Smooth muscle cell (in vitro differentiated cells): ENCODE data around the gene IVL. TPM values are rescaled to one million over a fixed set of nuclear protein-coding genes. Genes with fewer than 3 reads are reported as not detected.

Experiments used
- DNase-seq: peaks from one replicate; lab custom pipeline; 2025; ENCODE audit not compliant: unreplicated experiment; lab: John Stamatoyannopoulos, UW
- H2AFZ ChIP-seq: fragments of 200-600 bp; sonication (generic); 2 replicates; pipeline ENCODE4 v1.6.0; 2016; ENCODE audit warnings: antibody characterized with exemption, low read depth, mild to moderate bottlenecking
- H3F3A ChIP-seq: fragments of 200-600 bp; sonication (generic); 2 replicates; pipeline ENCODE4 v1.6.0; 2017; ENCODE audit warnings: antibody characterized with exemption, low read depth
- H3K27ac ChIP-seq: fragments of 200-600 bp; sonication (generic); 2 replicates; pipeline ENCODE4 v1.5.1; 2016; ENCODE audit warnings: low read depth, mild to moderate bottlenecking
- H3K27me3 ChIP-seq: fragments of 200-600 bp; sonication (generic); 2 replicates; pipeline ENCODE4 v1.6.1; 2016; ENCODE audit warnings: low read depth, mild to moderate bottlenecking
- H3K36me3 ChIP-seq: fragments of 200-600 bp; sonication (generic); 2 replicates; pipeline ENCODE4 v1.5.1; 2016; ENCODE audit warnings: low read depth
- H3K4me1 ChIP-seq: fragments of 200-600 bp; sonication (generic); 2 replicates; pipeline ENCODE4 v1.5.1; 2016; ENCODE audit warnings: low read depth
- H3K4me2 ChIP-seq: fragments of 200-600 bp; sonication (generic); 2 replicates; pipeline ENCODE4 v1.6.0; 2016; ENCODE audit warnings: mild to moderate bottlenecking
- H3K4me3 ChIP-seq: fragments of 200-600 bp; sonication (generic); 2 replicates; pipeline ENCODE4 v1.5.1; 2016; ENCODE audit warnings: mild to moderate bottlenecking
- H3K79me2 ChIP-seq: fragments of 200-600 bp; sonication (generic); 2 replicates; pipeline ENCODE4 v1.6.0; 2016; ENCODE audit warnings: low read depth, mild to moderate bottlenecking
- H3K9ac ChIP-seq: fragments of 200-600 bp; sonication (generic); 2 replicates; pipeline ENCODE4 v1.6.0; 2016; ENCODE audit warnings: low read depth
- H3K9me3 ChIP-seq: fragments of 200-600 bp; sonication (generic); replicated peaks from 2 replicates; pipeline ENCODE4 v1.5.1; 2016; ENCODE audit warnings: low read depth
- H4K20me1 ChIP-seq: fragments of 200-600 bp; sonication (generic); 2 replicates; pipeline ENCODE4 v1.6.0; 2016; ENCODE audit warnings: low read depth
- WGBS: methylation state at CpG from one replicate; pipeline ENCODE4 v1.1.7; 2016; ENCODE audit warnings: low lambda C conversion rate; 5-methylcytosine and 5-hydroxymethylcytosine counted together
- polyA plus RNA-seq: library from polyadenylated mRNA; unstranded; fragments of >200 nt; fragmentation: Nextera tagmentation; extraction: Ambion mirVana; gene quantifications from 2 replicates; pipeline ENCODE4 v1.2.1, GENCODE V29; 2016
- total RNA-seq: library from RNA; depleted of rRNA; stranded (reverse); fragments of >200 nt; gene quantifications from 2 replicates; pipeline ENCODE4 v1.2.3, GENCODE V29; 2014
- TF ChIP-seq, protein P1 (sequence below): fragments of 200-600 bp; sonication (generic); IDR thresholded peaks from 2 replicates; pipeline ENCODE4 v1.5.1; 2017; ENCODE audit warnings: borderline replicate concordance, mild to moderate bottlenecking, antibody characterized with exemption; ENCODE audit not compliant: insufficient read depth, poor library complexity, severe bottlenecking

The IVL gene
- total and polyA plus RNA-seq, 2 experiments from 2014 or later = 0.47 to 0.67 TPM

DNA sequence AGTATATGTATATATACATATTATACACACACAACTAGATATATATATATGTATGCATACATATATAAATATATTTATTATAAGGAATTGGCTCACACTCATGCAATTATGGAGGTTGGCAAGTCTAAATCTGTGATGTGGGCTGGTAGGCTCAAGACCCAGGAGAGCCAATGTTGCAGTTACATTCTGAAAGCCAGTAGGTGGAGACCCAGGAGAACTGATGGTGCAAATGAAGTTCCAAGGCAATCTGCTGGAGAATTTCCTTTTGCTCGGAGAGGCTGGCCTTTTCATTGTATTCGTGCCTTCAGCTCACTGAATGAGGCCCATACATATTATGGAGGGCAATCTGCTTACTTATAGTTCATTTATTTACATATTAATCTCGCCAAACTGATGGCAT lies 9.4 kb downstream of the IVL start:
- no peak for DNase-seq
- no peak overlapping the region for H3K9ac ChIP-seq
- H3K4me1 ChIP-seq = no peaks in the 10 kb centered on the region
- no peak overlapping the region for H3K4me2 ChIP-seq
- no peak overlapping the region for H2AFZ ChIP-seq
- H3K27ac ChIP-seq = no peak overlapping the region
- TF ChIP-seq, protein P1, sequence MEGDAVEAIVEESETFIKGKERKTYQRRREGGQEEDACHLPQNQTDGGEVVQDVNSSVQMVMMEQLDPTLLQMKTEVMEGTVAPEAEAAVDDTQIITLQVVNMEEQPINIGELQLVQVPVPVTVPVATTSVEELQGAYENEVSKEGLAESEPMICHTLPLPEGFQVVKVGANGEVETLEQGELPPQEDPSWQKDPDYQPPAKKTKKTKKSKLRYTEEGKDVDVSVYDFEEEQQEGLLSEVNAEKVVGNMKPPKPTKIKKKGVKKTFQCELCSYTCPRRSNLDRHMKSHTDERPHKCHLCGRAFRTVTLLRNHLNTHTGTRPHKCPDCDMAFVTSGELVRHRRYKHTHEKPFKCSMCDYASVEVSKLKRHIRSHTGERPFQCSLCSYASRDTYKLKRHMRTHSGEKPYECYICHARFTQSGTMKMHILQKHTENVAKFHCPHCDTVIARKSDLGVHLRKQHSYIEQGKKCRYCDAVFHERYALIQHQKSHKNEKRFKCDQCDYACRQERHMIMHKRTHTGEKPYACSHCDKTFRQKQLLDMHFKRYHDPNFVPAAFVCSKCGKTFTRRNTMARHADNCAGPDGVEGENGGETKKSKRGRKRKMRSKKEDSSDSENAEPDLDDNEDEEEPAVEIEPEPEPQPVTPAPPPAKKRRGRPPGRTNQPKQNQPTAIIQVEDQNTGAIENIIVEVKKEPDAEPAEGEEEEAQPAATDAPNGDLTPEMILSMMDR = no peak
- no peaks in the 10 kb centered on the region for H3F3A ChIP-seq
- no peaks in the 10 kb centered on the region for H4K20me1 ChIP-seq
- no peaks in the 10 kb centered on the region for H3K79me2 ChIP-seq
- H3K4me3 ChIP-seq = no peak overlapping the region
- no peaks in the 10 kb centered on the region for H3K27me3 ChIP-seq
- WGBS = 22% methylated on average over 3 of the region's 3 CpGs
- peaks cover 12% of the 10 kb centered on the region for H3K9me3 ChIP-seq
- H3K36me3 ChIP-seq = no peaks in the 10 kb centered on the region

DNA sequence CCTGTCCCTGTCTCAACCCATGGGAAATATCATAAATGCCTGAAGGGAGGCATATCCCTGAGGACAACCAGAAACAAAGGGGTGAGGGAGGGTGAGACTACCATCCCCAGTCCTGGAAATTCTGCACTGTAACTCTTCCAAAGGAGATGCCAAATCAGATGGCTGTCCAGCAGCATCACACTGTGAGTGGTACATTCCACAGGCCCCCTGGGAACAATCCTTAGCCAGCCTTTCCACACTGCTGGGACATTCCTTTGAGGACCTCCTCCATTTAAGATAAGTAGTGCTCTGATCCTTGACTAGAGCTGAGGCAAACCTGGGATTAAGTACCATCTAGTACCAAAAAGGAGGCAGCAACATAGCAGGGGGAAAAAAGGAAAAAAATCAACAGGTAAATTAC lies 10.7 kb downstream of the IVL start:
- no peak overlapping the region for H3K9ac ChIP-seq
- no peak for DNase-seq
- no peak overlapping the region for H2AFZ ChIP-seq
- H3K4me1 ChIP-seq = no peaks in the 10 kb centered on the region
- H3K79me2 ChIP-seq = no peaks in the 10 kb centered on the region
- H3K27me3 ChIP-seq = no peaks in the 10 kb centered on the region
- no peaks in the 10 kb centered on the region for H3F3A ChIP-seq
- no peaks in the 10 kb centered on the region for H4K20me1 ChIP-seq
- no peak overlapping the region for H3K4me2 ChIP-seq
- H3K36me3 ChIP-seq = no peaks in the 10 kb centered on the region
- peaks cover 6% of the 10 kb centered on the region for H3K9me3 ChIP-seq
- TF ChIP-seq, protein P1 = no peak
- H3K27ac ChIP-seq = no peak overlapping the region
- no peak overlapping the region for H3K4me3 ChIP-seq

DNA sequence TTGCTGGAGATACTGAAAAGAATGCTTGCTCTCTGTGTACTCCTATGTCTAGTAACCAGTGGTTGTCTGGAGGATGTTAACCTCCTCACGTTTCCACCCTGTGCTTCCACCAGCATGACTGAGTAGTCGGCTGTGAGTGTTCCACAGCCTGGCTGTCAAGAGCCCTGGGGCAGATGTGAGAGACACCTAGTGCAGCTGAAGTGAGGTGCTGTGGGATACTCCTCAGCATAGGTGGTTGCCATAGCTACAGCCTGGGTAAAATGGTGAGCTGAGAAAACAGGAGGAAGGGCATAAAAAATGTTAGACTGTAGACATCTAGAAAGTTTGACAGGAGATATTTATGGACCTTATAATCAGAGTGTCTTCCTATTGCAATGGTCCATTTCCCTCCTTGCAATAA lies 15.8 kb downstream of the IVL start:
- Histone ChIP-seq H3K4me2 (no peak overlapping the region), H3K4me1 (no peaks in the 10 kb centered on the region), H3K9ac (no peak overlapping the region), H3K27ac (no peak overlapping the region), H3K79me2 (no peaks in the 10 kb centered on the region), H4K20me1 (no peaks in the 10 kb centered on the region), H3K27me3 (no peaks in the 10 kb centered on the region), H2AFZ (no peak overlapping the region), H3K36me3 (no peaks in the 10 kb centered on the region), H3F3A (no peaks in the 10 kb centered on the region), H3K9me3 (peaks cover 10% of the 10 kb centered on the region), H3K4me3 (no peak overlapping the region)
- TF ChIP-seq, protein P1 = no peak
- DNase-seq = no peak
- 56% methylated on average over 2 of the region's 2 CpGs for WGBS

DNA sequence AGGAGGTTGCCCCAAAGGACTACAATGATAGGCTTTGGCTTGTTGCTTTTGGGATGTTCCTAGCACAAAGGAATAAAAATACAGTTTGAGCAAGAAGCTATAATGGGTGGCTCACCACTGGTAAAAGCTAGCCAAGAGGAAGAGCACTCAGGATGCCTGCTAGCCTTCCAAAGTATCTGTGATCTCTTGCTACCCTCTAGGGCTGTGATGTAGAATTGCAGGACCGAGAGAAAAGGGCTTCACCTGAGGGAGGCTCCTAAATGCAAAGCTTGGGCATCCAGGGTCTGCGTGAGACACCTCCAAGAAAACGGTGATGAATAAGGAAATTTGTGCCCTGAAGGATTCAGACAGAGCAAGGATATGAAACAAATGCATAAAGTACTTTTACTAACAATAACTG lies 17.7 kb downstream of the IVL start:
- no peak overlapping the region for H3K27ac ChIP-seq
- no peak overlapping the region for H3K4me2 ChIP-seq
- no peak overlapping the region for H2AFZ ChIP-seq
- H3K9me3 ChIP-seq = peaks cover 6% of the 10 kb centered on the region
- no peaks in the 10 kb centered on the region for H3K36me3 ChIP-seq
- WGBS = 74% methylated on average over 3 of the region's 3 CpGs
- H4K20me1 ChIP-seq = no peaks in the 10 kb centered on the region
- H3F3A ChIP-seq = no peaks in the 10 kb centered on the region
- TF ChIP-seq, protein P1 = no peak
- DNase-seq = no peak
- no peaks in the 10 kb centered on the region for H3K27me3 ChIP-seq
- no peak overlapping the region for H3K9ac ChIP-seq
- no peaks in the 10 kb centered on the region for H3K79me2 ChIP-seq
- H3K4me3 ChIP-seq = no peak overlapping the region
- H3K4me1 ChIP-seq = no peaks in the 10 kb centered on the region
